Measurements from ENCODE around the gene ANP32A. TPM values are rescaled to one million over a fixed set of nuclear protein-coding genes. Genes with fewer than 3 reads are reported as not detected.

The ANP32A gene
- total and polyA plus RNA-seq, 9 of the 15 experiments (the other 6 are each of a cell fraction or from before 2014, with no cell fraction given): 13.2 to 656 (median 210) TPM

- TF ChIP-seq E4F1 (CRISPR knock-in tag; IDR thresholded peaks at IDR 0.05; ENCODE audit: borderline replicate concordance): no peak
- no peak for TF ChIP-seq SRSF9 (IDR thresholded peaks at IDR 0.05; ENCODE audit: borderline replicate concordance, low read depth, low read length)
- no peak for TF ChIP-seq ZNF586 (CRISPR knock-in tag; conservative IDR thresholded peaks at IDR 0.05)
- TF ChIP-seq LCOR (CRISPR knock-in tag; IDR thresholded peaks at IDR 0.05): no peak
- TF ChIP-seq ZNF785 (CRISPR knock-in tag; IDR thresholded peaks at IDR 0.05): no peak
- 0 out of 4 replicates have a peak, but pooled peaks of 1 of the 2 experiments have one; percentile 8 for TF ChIP-seq KDM4B (IDR thresholded peaks at IDR 0.05; ENCODE audit: borderline replicate concordance in 2 of 2, low read depth in 1 of 2)
- no peak for TF ChIP-seq TRIM24 (IDR thresholded peaks at IDR 0.05)
- TF ChIP-seq SREBF1 (IDR thresholded peaks at IDR 0.05; ENCODE audit: borderline replicate concordance, low read depth, low read length): no peak
- no peak for TF ChIP-seq GTF2A2 (tag; IDR thresholded peaks at IDR 0.05)
- no peak for TF ChIP-seq STAG1 (CRISPR knock-in tag; IDR thresholded peaks at IDR 0.05; ENCODE audit: borderline replicate concordance)
- TF ChIP-seq, protein P1, sequence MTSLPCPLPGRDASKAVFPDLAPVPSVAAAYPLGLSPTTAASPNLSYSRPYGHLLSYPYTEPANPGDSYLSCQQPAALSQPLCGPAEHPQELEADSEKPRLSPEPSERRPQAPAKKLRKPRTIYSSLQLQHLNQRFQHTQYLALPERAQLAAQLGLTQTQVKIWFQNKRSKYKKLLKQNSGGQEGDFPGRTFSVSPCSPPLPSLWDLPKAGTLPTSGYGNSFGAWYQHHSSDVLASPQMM (CRISPR knock-in tag; IDR thresholded peaks at IDR 0.05): no peak
- TF ChIP-seq ZKSCAN1 (IDR thresholded peaks at IDR 0.05; ENCODE audit: low read depth, low read length): no peak
- TF ChIP-seq E2F5 (CRISPR knock-in tag; IDR thresholded peaks at IDR 0.05): 0 out of 2 replicates have a peak, but pooled peaks have one; percentile 12
- TF ChIP-seq ZNF384 (IDR thresholded peaks at IDR 0.05; ENCODE audit: low read depth, low read length): no peak
- peak; percentile 12; the same call in 1 of the 2 replicates for TF ChIP-seq KAT7 (CRISPR knock-in tag; IDR thresholded peaks at IDR 0.05; ENCODE audit: borderline replicate concordance)
- TF ChIP-seq, protein P2, sequence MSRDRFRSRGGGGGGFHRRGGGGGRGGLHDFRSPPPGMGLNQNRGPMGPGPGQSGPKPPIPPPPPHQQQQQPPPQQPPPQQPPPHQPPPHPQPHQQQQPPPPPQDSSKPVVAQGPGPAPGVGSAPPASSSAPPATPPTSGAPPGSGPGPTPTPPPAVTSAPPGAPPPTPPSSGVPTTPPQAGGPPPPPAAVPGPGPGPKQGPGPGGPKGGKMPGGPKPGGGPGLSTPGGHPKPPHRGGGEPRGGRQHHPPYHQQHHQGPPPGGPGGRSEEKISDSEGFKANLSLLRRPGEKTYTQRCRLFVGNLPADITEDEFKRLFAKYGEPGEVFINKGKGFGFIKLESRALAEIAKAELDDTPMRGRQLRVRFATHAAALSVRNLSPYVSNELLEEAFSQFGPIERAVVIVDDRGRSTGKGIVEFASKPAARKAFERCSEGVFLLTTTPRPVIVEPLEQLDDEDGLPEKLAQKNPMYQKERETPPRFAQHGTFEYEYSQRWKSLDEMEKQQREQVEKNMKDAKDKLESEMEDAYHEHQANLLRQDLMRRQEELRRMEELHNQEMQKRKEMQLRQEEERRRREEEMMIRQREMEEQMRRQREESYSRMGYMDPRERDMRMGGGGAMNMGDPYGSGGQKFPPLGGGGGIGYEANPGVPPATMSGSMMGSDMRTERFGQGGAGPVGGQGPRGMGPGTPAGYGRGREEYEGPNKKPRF (IDR thresholded peaks at IDR 0.05; ENCODE audit: low read depth, low read length): no peak
- no peak for TF ChIP-seq KDM2B (CRISPR knock-in tag; IDR thresholded peaks at IDR 0.05)
- TF ChIP-seq NCOA4 (IDR thresholded peaks at IDR 0.05; ENCODE audit: partially characterized antibody): no peak
- no peak for TF ChIP-seq ZSCAN32 (CRISPR knock-in tag; IDR thresholded peaks at IDR 0.05)
- no peak for TF ChIP-seq L3MBTL2 (IDR thresholded peaks at IDR 0.05)
- TF ChIP-seq ZBTB9 (CRISPR knock-in tag; IDR thresholded peaks at IDR 0.05): no peak
- TF ChIP-seq TBL1XR1 (IDR thresholded peaks at IDR 0.05; ENCODE audit: low read length in 2 of 2): no peak
Observed at GRCh38 chr15:68818769-68819494, 1.8 kb downstream of the ANP32A start (continued).

All from K562 (cell line).